Astrocyte of the spinal cord (primary cell): ENCODE data around the gene ITPKB.

Experiments
- DNase-seq: peaks from one replicate; pipeline ENCODE4 v3.0.0; 2011; ENCODE audit warnings: low read depth, low spot score
- H3K4me3 ChIP-seq: 2 replicates; pipeline ENCODE4 v1.5.1; 2011; ENCODE audit warnings: low read depth, mild to moderate bottlenecking, low read length, moderate library complexity
- CTCF ChIP-seq: IDR thresholded peaks from 2 replicates; pipeline ENCODE4 v1.5.1; 2012; ENCODE audit warnings: low read depth, mild to moderate bottlenecking, low read length, inconsistent platforms
- in situ Hi-C: cut with HindIII; loops from 2 replicates; pipeline ENCODE4 v1.10.0; 2017; ENCODE audit warnings: low sequenced_read_pairs

The ITPKB gene

GRCh38 chr1:226646870-226647449 lies 92.1 kb downstream of the ITPKB start:
- in situ Hi-C loops = no loop called here
- no peak for TF ChIP-seq CTCF
- DNase-seq = no peak
- no peak overlapping the region for H3K4me3 ChIP-seq

- DNase-seq = peak; percentile 26
- no peak overlapping the region for H3K4me3 ChIP-seq
- no peak for TF ChIP-seq CTCF
- in situ Hi-C loops = no loop called here
Measured at GRCh38 chr1:226646026-226646869, 92.8 kb downstream of the ITPKB start.

GRCh38 chr1:226645279-226645976 lies 93.7 kb downstream of the ITPKB start:
- DNase-seq = no peak
- in situ Hi-C loops = no loop called here
- no peak for TF ChIP-seq CTCF
- no peak overlapping the region for H3K4me3 ChIP-seq

GRCh38 chr1:226644541-226645176 lies 94.4 kb downstream of the ITPKB start:
- no peak for DNase-seq
- no peak overlapping the region for H3K4me3 ChIP-seq
- in situ Hi-C loops = no loop called here
- TF ChIP-seq CTCF = no peak

- no peak overlapping the region for H3K4me3 ChIP-seq
- no peak for DNase-seq
- in situ Hi-C loops = no loop called here
- TF ChIP-seq CTCF = no peak
Measured at GRCh38 chr1:226643611-226644540, 95.2 kb downstream of the ITPKB start.
